ENCODE data around the gene RNF225. TPM values are rescaled to one million over a fixed set of nuclear protein-coding genes. Genes with fewer than 3 reads are reported as not detected.
"Not testable (repeated sequence)": the region's sequence is repeated elsewhere in the genome, so short reads cannot be mapped to it uniquely, and the experiment has no call there.

Gene RNF225
- total and polyA plus RNA-seq, 4 donors = not detected

- H3K36me3 ChIP-seq (ENCODE audit: control insufficient read depth, insufficient read depth, low read length) = peaks cover 28% of the 10 kb centered on the region
- H3K27me3 ChIP-seq (ENCODE audit: control insufficient read depth, insufficient read depth, low read length) = peaks cover 10% of the 10 kb centered on the region
- no peak overlapping the region for H3K27ac ChIP-seq (ENCODE audit: low read depth, low read length)
- H3K4me3 ChIP-seq (ENCODE audit: low read depth, low read length) = no peak overlapping the region
- peaks cover 35% of the 10 kb centered on the region for H3K4me1 ChIP-seq (ENCODE audit: control insufficient read depth, insufficient read depth, low read length)
- WGBS (ENCODE audit: insufficient coverage) = 93% methylated on average over 3 of the region's 6 CpGs
- DNase-seq (ENCODE audit: low read depth in 4 of 6, low spot score in 6 of 6) = no peak
- no peaks in the 10 kb centered on the region for H3K9me3 ChIP-seq (ENCODE audit: control insufficient read depth, insufficient read depth, low read length)
Observed at GRCh38 chr19:58398545-58398944, 3.1 kb downstream of the RNF225 start.

- no peaks in the 10 kb centered on the region for H3K9me3 ChIP-seq (ENCODE audit: control insufficient read depth, insufficient read depth, low read length)
- peaks cover 14% of the 10 kb centered on the region for H3K36me3 ChIP-seq (ENCODE audit: control insufficient read depth, insufficient read depth, low read length)
- H3K4me3 ChIP-seq (ENCODE audit: low read depth, low read length) = peak overlapping the region; percentile 74
- H3K27ac ChIP-seq (ENCODE audit: low read depth, low read length) = peak overlapping the region; percentile 82
- WGBS (ENCODE audit: insufficient coverage) = 88% methylated on average over 3 of the region's 3 CpGs
- no peak for DNase-seq (ENCODE audit: low read depth in 4 of 6, low spot score in 6 of 6)
- H3K27me3 ChIP-seq (ENCODE audit: control insufficient read depth, insufficient read depth, low read length) = peaks cover 10% of the 10 kb centered on the region
- peaks cover 35% of the 10 kb centered on the region for H3K4me1 ChIP-seq (ENCODE audit: control insufficient read depth, insufficient read depth, low read length)
Observed at GRCh38 chr19:58399903-58400302, 4.4 kb downstream of the RNF225 start.

GRCh38 chr19:58400316-58400915 is 5.0 kb downstream of the RNF225 start:
- H3K27me3 ChIP-seq (ENCODE audit: control insufficient read depth, insufficient read depth, low read length) = peaks cover 7% of the 10 kb centered on the region
- 36% methylated on average over 18 of the region's 18 CpGs for WGBS (ENCODE audit: insufficient coverage)
- peak in 2 of 6 donors; percentile 51 to 78 for DNase-seq (ENCODE audit: low read depth in 4 of 6, low spot score in 6 of 6)
- H3K4me1 ChIP-seq (ENCODE audit: control insufficient read depth, insufficient read depth, low read length) = peaks cover 35% of the 10 kb centered on the region
- no peaks in the 10 kb centered on the region for H3K9me3 ChIP-seq (ENCODE audit: control insufficient read depth, insufficient read depth, low read length)
- peak overlapping the region; percentile 74 for H3K4me3 ChIP-seq (ENCODE audit: low read depth, low read length)
- peak overlapping the region; percentile 82 for H3K27ac ChIP-seq (ENCODE audit: low read depth, low read length)
- H3K36me3 ChIP-seq (ENCODE audit: control insufficient read depth, insufficient read depth, low read length) = peaks cover 9% of the 10 kb centered on the region

GRCh38 chr19:58400916-58401839 is 5.7 kb downstream of the RNF225 start:
- peak; percentile 97 to 100 (median 100) for DNase-seq (ENCODE audit: low read depth in 4 of 6, low spot score in 6 of 6)
- Histone ChIP-seq H3K27ac (ENCODE audit: low read depth, low read length) (peak overlapping the region; percentile 95), H3K36me3 (ENCODE audit: control insufficient read depth, insufficient read depth, low read length) (peaks cover 2% of the 10 kb centered on the region), H3K27me3 (ENCODE audit: control insufficient read depth, insufficient read depth, low read length) (no peaks in the 10 kb centered on the region), H3K4me3 (ENCODE audit: low read depth, low read length) (peak overlapping the region; percentile 74), H3K4me1 (ENCODE audit: control insufficient read depth, insufficient read depth, low read length) (peaks cover 30% of the 10 kb centered on the region), H3K9me3 (ENCODE audit: control insufficient read depth, insufficient read depth, low read length) (no peaks in the 10 kb centered on the region)
- WGBS (ENCODE audit: insufficient coverage) = under 1% methylated on average over 69 of the region's 80 CpGs

GRCh38 chr19:58401840-58402421 is 6.5 kb downstream of the RNF225 start:
- Histone ChIP-seq H3K36me3 (ENCODE audit: control insufficient read depth, insufficient read depth, low read length) (peaks cover 2% of the 10 kb centered on the region), H3K9me3 (ENCODE audit: control insufficient read depth, insufficient read depth, low read length) (no peaks in the 10 kb centered on the region), H3K27ac (ENCODE audit: low read depth, low read length) (peak overlapping the region; percentile 95), H3K4me3 (ENCODE audit: low read depth, low read length) (peak overlapping the region; percentile 74), H3K27me3 (ENCODE audit: control insufficient read depth, insufficient read depth, low read length) (no peaks in the 10 kb centered on the region), H3K4me1 (ENCODE audit: control insufficient read depth, insufficient read depth, low read length) (peaks cover 32% of the 10 kb centered on the region)
- DNase-seq (ENCODE audit: low read depth in 4 of 6, low spot score in 6 of 6) = no peak
- 71% methylated on average over 4 of the region's 23 CpGs for WGBS (ENCODE audit: insufficient coverage)

GRCh38 chr19:58403920-58404478 is 8.5 kb downstream of the RNF225 start:
- not testable (repeated sequence) for H3K4me3 ChIP-seq (ENCODE audit: low read depth, low read length); H3K9me3 ChIP-seq (ENCODE audit: control insufficient read depth, insufficient read depth, low read length); DNase-seq (ENCODE audit: low read depth in 4 of 6, low spot score in 6 of 6); H3K36me3 ChIP-seq (ENCODE audit: control insufficient read depth, insufficient read depth, low read length); H3K27me3 ChIP-seq (ENCODE audit: control insufficient read depth, insufficient read depth, low read length); H3K27ac ChIP-seq (ENCODE audit: low read depth, low read length)
- H3K4me1 ChIP-seq (ENCODE audit: control insufficient read depth, insufficient read depth, low read length) = peaks cover 40% of the 10 kb centered on the region
- WGBS (ENCODE audit: insufficient coverage) = no CpG with 5 or more reads among the region's 5 CpGs

- peaks cover 13% of the 10 kb centered on the region for H3K36me3 ChIP-seq (ENCODE audit: control insufficient read depth, insufficient read depth, low read length)
- peak overlapping the region; percentile 88 for H3K4me3 ChIP-seq (ENCODE audit: low read depth, low read length)
- no peaks in the 10 kb centered on the region for H3K9me3 ChIP-seq (ENCODE audit: control insufficient read depth, insufficient read depth, low read length)
- WGBS (ENCODE audit: insufficient coverage) = 74% methylated on average over 9 of the region's 10 CpGs
- H3K4me1 ChIP-seq (ENCODE audit: control insufficient read depth, insufficient read depth, low read length) = peaks cover 33% of the 10 kb centered on the region
- H3K27me3 ChIP-seq (ENCODE audit: control insufficient read depth, insufficient read depth, low read length) = no peaks in the 10 kb centered on the region
- no peak overlapping the region for H3K27ac ChIP-seq (ENCODE audit: low read depth, low read length)
- DNase-seq (ENCODE audit: low read depth in 4 of 6, low spot score in 6 of 6) = no peak
Observed at GRCh38 chr19:58406818-58407657, 11.6 kb downstream of the RNF225 start.

GRCh38 chr19:58407658-58408151 is 12.2 kb downstream of the RNF225 start:
- Histone ChIP-seq H3K4me1 (ENCODE audit: control insufficient read depth, insufficient read depth, low read length) (peaks cover 28% of the 10 kb centered on the region), H3K27ac (ENCODE audit: low read depth, low read length) (peak overlapping the region; percentile 91), H3K4me3 (ENCODE audit: low read depth, low read length) (peak overlapping the region; percentile 88), H3K36me3 (ENCODE audit: control insufficient read depth, insufficient read depth, low read length) (peaks cover 13% of the 10 kb centered on the region), H3K9me3 (ENCODE audit: control insufficient read depth, insufficient read depth, low read length) (no peaks in the 10 kb centered on the region), H3K27me3 (ENCODE audit: control insufficient read depth, insufficient read depth, low read length) (no peaks in the 10 kb centered on the region)
- DNase-seq (ENCODE audit: low read depth in 4 of 6, low spot score in 6 of 6) = no peak
- 6% methylated on average over 22 of the region's 22 CpGs for WGBS (ENCODE audit: insufficient coverage)
